ENCODE results near the gene SLIT1. TPM values are rescaled to one million over a fixed set of nuclear protein-coding genes. Genes with fewer than 3 reads are reported as not detected.

SLIT1 gene
- total RNA-seq, 1 donor = under 0.01 TPM

GRCh38 chr10:96949039-96949683, 236.6 kb downstream of the SLIT1 start:
- DNase-seq (ENCODE audit: low read depth in 2 of 3, low spot score in 2 of 3) = no peak

Other genes with a start within 250 kb of the SLIT1 start
- 3.8 TPM for gene ARHGAP19, start 106.7 kb upstream of the SLIT1 start, total RNA-seq
- gene FRAT1, start 133.3 kb upstream of the SLIT1 start, total RNA-seq = 11.0 TPM
- gene FRAT2, start 148.8 kb upstream of the SLIT1 start, total RNA-seq = 15.6 TPM
- gene RRP12, start 215.4 kb upstream of the SLIT1 start, total RNA-seq = 42.3 TPM
- gene PGAM1, start 240.2 kb upstream of the SLIT1 start, total RNA-seq = 117 TPM